Tibial nerve (tissue), 4 donors: ENCODE data around the gene PDZRN3.

Source experiments
- EP300 ChIP-seq, 2 donors: sonication (generic); formaldehyde crosslinking; IDR thresholded peaks; one replicate each; pipeline ENCODE4 v1.6.1; 2017; ENCODE audit warnings: antibody characterized with exemption in 2 of 2, mild to moderate bottlenecking in 1 of 2
- POLR2A ChIP-seq, 2 donors: fragments of 450-650 bp; IDR thresholded peaks; one replicate each; pipeline ENCODE4 v1.6.1; 2017; ENCODE audit warnings: antibody characterized with exemption in 2 of 2, mild to moderate bottlenecking in 2 of 2, moderate library complexity in 2 of 2
- TF ChIP-seq, protein P1 (sequence below), 5 experiments: fragments of 200-600 bp in 3 of 5; fragments of 450-650 bp in 2 of 5; sonication (generic) in 3 of 5; IDR thresholded peaks; one replicate each; pipeline ENCODE4 v1.5.1; 2016 to 2019; ENCODE audit warnings: antibody characterized with exemption in 5 of 5, mild to moderate bottlenecking in 3 of 5, moderate library complexity in 2 of 5

DNA sequence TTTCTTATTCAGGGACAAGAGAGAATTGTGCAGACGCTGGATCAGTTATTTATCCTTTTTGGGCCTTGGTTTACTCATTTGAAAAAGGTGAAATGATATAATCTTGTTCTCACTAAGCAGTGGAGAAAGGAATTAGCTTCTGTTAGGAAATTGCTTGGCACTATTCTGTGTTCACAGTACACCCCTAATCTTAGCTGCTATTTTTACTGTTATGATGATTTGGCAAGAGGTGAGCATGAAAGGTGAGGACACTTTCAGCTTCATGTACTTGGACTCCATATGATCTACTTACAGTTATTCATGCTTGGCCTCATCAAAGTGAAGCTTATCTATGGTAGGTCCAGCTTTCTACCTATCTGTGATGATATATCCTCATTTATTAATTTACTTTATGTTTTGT is 282.7 kb downstream of the PDZRN3 start:
- TF ChIP-seq, protein P1, sequence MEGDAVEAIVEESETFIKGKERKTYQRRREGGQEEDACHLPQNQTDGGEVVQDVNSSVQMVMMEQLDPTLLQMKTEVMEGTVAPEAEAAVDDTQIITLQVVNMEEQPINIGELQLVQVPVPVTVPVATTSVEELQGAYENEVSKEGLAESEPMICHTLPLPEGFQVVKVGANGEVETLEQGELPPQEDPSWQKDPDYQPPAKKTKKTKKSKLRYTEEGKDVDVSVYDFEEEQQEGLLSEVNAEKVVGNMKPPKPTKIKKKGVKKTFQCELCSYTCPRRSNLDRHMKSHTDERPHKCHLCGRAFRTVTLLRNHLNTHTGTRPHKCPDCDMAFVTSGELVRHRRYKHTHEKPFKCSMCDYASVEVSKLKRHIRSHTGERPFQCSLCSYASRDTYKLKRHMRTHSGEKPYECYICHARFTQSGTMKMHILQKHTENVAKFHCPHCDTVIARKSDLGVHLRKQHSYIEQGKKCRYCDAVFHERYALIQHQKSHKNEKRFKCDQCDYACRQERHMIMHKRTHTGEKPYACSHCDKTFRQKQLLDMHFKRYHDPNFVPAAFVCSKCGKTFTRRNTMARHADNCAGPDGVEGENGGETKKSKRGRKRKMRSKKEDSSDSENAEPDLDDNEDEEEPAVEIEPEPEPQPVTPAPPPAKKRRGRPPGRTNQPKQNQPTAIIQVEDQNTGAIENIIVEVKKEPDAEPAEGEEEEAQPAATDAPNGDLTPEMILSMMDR (IDR thresholded peaks at IDR 0.05), result no peak
- no peak for TF ChIP-seq POLR2A (IDR thresholded peaks at IDR 0.05)
- TF ChIP-seq EP300 (IDR thresholded peaks at IDR 0.05), result no peak
